HCT116 (cell line): Measurements from ENCODE around the gene SMYD3. TPM values are rescaled to one million over a fixed set of nuclear protein-coding genes. Genes with fewer than 3 reads are reported as not detected.

ENCODE experiments used
- ATAC-seq: fragments of 200-7000 bp; cut with Tn5 transposase; 2 replicates; pipeline ENCODE4 v1.9.1; 2020; ENCODE audit warnings: mild to moderate bottlenecking, moderate library complexity
- BruUV-seq: library from RNA; stranded (reverse); fragments of 400-500 nt; replicated peaks from 2 replicates; lab custom pipeline; 2021; lab: Mats Ljungman, UMichigan
- CTCF ChIA-PET: fragments of 300-600 bp; sonication (Branson Sonifier 250); formaldehyde crosslinking; loops from one replicate; lab custom pipeline; 2021; ENCODE audit warnings: antibody characterized with exemption; lab: Charles Lee
- POLR2A ChIA-PET: fragments of 300-600, 350-600 bp; sonication (Branson Sonifier 250); formaldehyde crosslinking; loops from one replicate; lab custom pipeline; 2021; ENCODE audit warnings: antibody characterized with exemption; lab: Charles Lee
- RAD21 ChIA-PET, 2 experiments: fragments of 300-600 bp; sonication (Branson Sonifier 250); formaldehyde crosslinking; loops; one replicate each; lab custom pipeline; 2023; ENCODE audit warnings: low total read pairs in 2 of 2; ENCODE audit not compliant: uncharacterized antibody in 2 of 2, unreplicated experiment in 2 of 2, low non-redundant PET in 1 of 2; lab: Charles Lee
- DNase-seq: peaks from one replicate; pipeline ENCODE4 v3.0.0-alpha.2; 2010; ENCODE audit warnings: low read depth, low spot score
- H2AFZ ChIP-seq: fragments of 200-600 bp; shearing (Covaris generic), sonication (generic); 2 replicates; pipeline ENCODE4 v1.6.1; 2017; ENCODE audit warnings: low read depth, mixed run types, mixed read lengths, antibody characterized with exemption, low read length; ENCODE audit not compliant: poor library complexity, severe bottlenecking
- H3K27ac ChIP-seq: 2 replicates; pipeline ENCODE4 v1.5.1; 2012; ENCODE audit warnings: low read depth, low read length
- H3K27me3 ChIP-seq: fragments of 200-600 bp; sonication (generic); 2 replicates; pipeline ENCODE4 v1.6.1; 2016; ENCODE audit warnings: mixed run types, low read length, mixed read lengths; ENCODE audit not compliant: insufficient read depth
- H3K36me3 ChIP-seq, 2 experiments: fragments of 200-500 bp in 1 of 2; fragments of 200-600 bp in 1 of 2; sonication (Bioruptor generic) in 1 of 2; sonication (generic) in 1 of 2; 2 replicates each; pipeline versions ENCODE4 v1.5.1 to v1.6.1; 2014 to 2016; ENCODE audit warnings: low read length in 2 of 2, inconsistent platforms in 1 of 2, mixed read lengths in 1 of 2, mixed run types in 1 of 2; ENCODE audit not compliant: insufficient read depth in 2 of 2, control insufficient read depth in 1 of 2
- H3K4me1 ChIP-seq, 2 experiments: fragments of 200-600 bp in 1 of 2; sonication (generic) in 1 of 2; 2 replicates each; pipeline versions ENCODE4 v1.5.1 to v1.6.1; 2012 to 2017; ENCODE audit warnings: low read length in 2 of 2, inconsistent platforms in 1 of 2, mild to moderate bottlenecking in 1 of 2, mixed read lengths in 1 of 2, mixed run types in 1 of 2, moderate library complexity in 1 of 2; ENCODE audit not compliant: insufficient read depth in 2 of 2, control insufficient read depth in 1 of 2
- H3K4me2 ChIP-seq: fragments of 200-600 bp; sonication (generic); 2 replicates; pipeline ENCODE4 v1.6.1; 2017; ENCODE audit warnings: mixed run types, low read length, mixed read lengths
- H3K4me3 ChIP-seq, 2 experiments: fragments of 200-600 bp in 1 of 2; sonication (generic) in 1 of 2; replicated peaks in 1 of 2; 2 replicates each; pipeline ENCODE4 v1.5.1; 2011 to 2016; ENCODE audit warnings: low read length in 2 of 2, control low read depth in 1 of 2, low read depth in 1 of 2, mild to moderate bottlenecking in 1 of 2, mixed read lengths in 1 of 2, mixed run types in 1 of 2
- H3K79me2 ChIP-seq: fragments of 200-600 bp; sonication (generic); 2 replicates; pipeline ENCODE4 v1.6.1; 2017; ENCODE audit warnings: mild to moderate bottlenecking, mixed run types, low read length, moderate library complexity, mixed read lengths; ENCODE audit not compliant: insufficient read depth
- H3K9ac ChIP-seq: fragments of 200-600 bp; sonication (generic); 2 replicates; pipeline ENCODE4 v1.6.1; 2016; ENCODE audit warnings: low read length, mixed read lengths
- H3K9me2 ChIP-seq: fragments of 200-600 bp; sonication (generic), shearing (Covaris generic); 2 replicates; pipeline ENCODE4 v1.6.1; 2017; ENCODE audit warnings: mixed run types, mild to moderate bottlenecking, moderate library complexity; ENCODE audit not compliant: insufficient read depth
- H3K9me3 ChIP-seq, 2 experiments: fragments of 200-500 bp in 1 of 2; fragments of 200-600 bp in 1 of 2; sonication (Bioruptor generic) in 1 of 2; sonication (generic) in 1 of 2; 2 replicates each; pipeline ENCODE4 v1.6.1; 2014 to 2017; ENCODE audit warnings: low read length in 2 of 2, mixed read lengths in 2 of 2, inconsistent platforms in 1 of 2, low read depth in 1 of 2, mild to moderate bottlenecking in 1 of 2, mixed run types in 1 of 2, moderate library complexity in 1 of 2; ENCODE audit not compliant: control insufficient read depth in 1 of 2, insufficient read depth in 1 of 2
- H4K20me1 ChIP-seq: fragments of 200-600 bp; sonication (generic), shearing (Covaris generic); 2 replicates; pipeline ENCODE4 v1.6.1; 2017; ENCODE audit warnings: mixed run types, mild to moderate bottlenecking, moderate library complexity; ENCODE audit not compliant: insufficient read depth
- CBX3 ChIP-seq: IDR thresholded peaks from 2 replicates; pipeline ENCODE4 v1.6.1; 2012; ENCODE audit warnings: low read depth
- EGR1 ChIP-seq: IDR thresholded peaks from 2 replicates; pipeline ENCODE4 v1.6.1; 2012; ENCODE audit warnings: low read depth
- JUND ChIP-seq: IDR thresholded peaks from 2 replicates; pipeline ENCODE4 v1.6.1; 2012
- POLR2A ChIP-seq: IDR thresholded peaks from 2 replicates; pipeline ENCODE4 v1.7.0; 2011; ENCODE audit warnings: borderline replicate concordance; ENCODE audit not compliant: insufficient read depth, insufficient read length; ENCODE audit errors: extremely low read depth
- POLR2AphosphoS5 ChIP-seq: IDR thresholded peaks from 2 replicates; pipeline ENCODE4 v1.6.1; 2011; ENCODE audit warnings: mild to moderate bottlenecking, low read depth, low read length, moderate library complexity
- REST ChIP-seq: IDR thresholded peaks from 2 replicates; pipeline ENCODE4 v1.6.1; 2012; ENCODE audit warnings: low read depth
- SRF ChIP-seq: IDR thresholded peaks from 2 replicates; pipeline ENCODE4 v1.6.1; 2012; ENCODE audit warnings: low read depth
- TCF7L2 ChIP-seq: IDR thresholded peaks from 2 replicates; pipeline ENCODE4 v1.7.0; 2011; ENCODE audit warnings: borderline replicate concordance, inconsistent platforms; ENCODE audit not compliant: insufficient read depth, insufficient read length; ENCODE audit errors: extremely low read depth
- intact Hi-C: fragments of 100-400 bp; cut with micrococcal nuclease; formaldehyde crosslinking; loops from 2 replicates; pipeline ENCODE4 v1.10.0; 2022
- total RNA-seq: library from RNA; stranded (reverse); gene quantifications from one replicate; pipeline ENCODE4 v1.2.1, GENCODE V29; 2021; ENCODE audit not compliant: unreplicated experiment

The SMYD3 gene
- total RNA-seq, 1 experiment from 2014 or later: 33.6 TPM

- intact Hi-C loops: no loop called here
- H3K9ac ChIP-seq: no peak overlapping the region
- H3K36me3 ChIP-seq: no peaks in the 10 kb centered on the region
- H3K4me1 ChIP-seq: peaks cover 19 to 22% of the 10 kb centered on the region in 2 experiments
- no peak for TF ChIP-seq CBX3
- no peak for TF ChIP-seq JUND
- no peak for TF ChIP-seq SRF
- no peak for TF ChIP-seq POLR2A
- TF ChIP-seq EGR1: no peak
- TF ChIP-seq TCF7L2: no peak
- TF ChIP-seq REST: no peak
- no peak for TF ChIP-seq POLR2AphosphoS5
- no peak overlapping the region for H3K4me2 ChIP-seq
- H3K27me3 ChIP-seq: no peaks in the 10 kb centered on the region
- H4K20me1 ChIP-seq: no peaks in the 10 kb centered on the region
- H3K27ac ChIP-seq: no peak overlapping the region
- no peak overlapping the region for H2AFZ ChIP-seq
- H3K9me3 ChIP-seq: no peaks in the 10 kb centered on the region
- H3K79me2 ChIP-seq: no peaks in the 10 kb centered on the region
- POLR2A ChIA-PET: no interaction called here
- RAD21 ChIA-PET: no interaction called here
- CTCF ChIA-PET: no interaction called here
- H3K4me3 ChIP-seq: no peak overlapping the region
- no peak for ATAC-seq
- H3K9me2 ChIP-seq: no peaks in the 10 kb centered on the region
- no TSS peak for BruUV-seq
- DNase-seq: no peak
These were observed 522.5 kb downstream of the SMYD3 start for GRCh38 chr1:245984390-245985155.
